K562 (cell line): Measurements from ENCODE around the gene AKNA. TPM values are rescaled to one million over a fixed set of nuclear protein-coding genes. Genes with fewer than 3 reads are reported as not detected.

ENCODE experiments used
- ATAC-seq: fragments of 200-7000 bp; cut with Tn5 transposase; 3 replicates; pipeline ENCODE4 v1.9.1; 2020; ENCODE audit warnings: moderate library complexity
- BruUV-seq: library from RNA; stranded (reverse); fragments of 400-500 nt; replicated peaks from 2 replicates; lab custom pipeline; 2021; lab: Mats Ljungman, UMichigan
- CTCF ChIA-PET: fragments of 300-600 bp; formaldehyde crosslinking; extraction: SDS; loops from one replicate; lab custom pipeline; 2021; ENCODE audit warnings: low intra/inter-chr PET ratio; lab: Yijun Ruan, JAX
- POLR2A ChIA-PET: fragments of 300-600, 350-650 bp; sonication (Branson Sonifier 250); formaldehyde crosslinking; extraction: SDS; loops from one replicate; lab custom pipeline; 2021; ENCODE audit warnings: antibody characterized with exemption, inconsistent platforms; lab: Yijun Ruan, JAX
- DNase-seq, 4 experiments: peaks; one replicate each; pipeline versions ENCODE4 v3.0.0 to v3.0.0-alpha.2; 2011 to 2018; ENCODE audit warnings: low spot score in 3 of 4, mixed read lengths in 3 of 4; ENCODE audit errors: extremely low read depth in 1 of 4
- FAIRE-seq: peaks from 2 replicates; lab custom pipeline; 2011; peaks lifted over from hg19 to GRCh38; lab: Jason Lieb, UNC
- H2AFZ ChIP-seq: 2 replicates; pipeline ENCODE4 v1.6.0; 2011; ENCODE audit warnings: low read depth, low read length, control low read depth, inconsistent platforms
- H3K27ac ChIP-seq: fragments of 200-600 bp; 3 replicates; pipeline ENCODE4 v1.8.0; 2011; ENCODE audit warnings: low read depth, mild to moderate bottlenecking, control low read depth, inconsistent platforms, low read length, moderate library complexity, mixed read lengths; ENCODE audit errors: extremely low read depth
- H3K27me3 ChIP-seq, 2 experiments: fragments of 300-600 bp in 1 of 2; 2 replicates in 1 of 2; 3 replicates in 1 of 2; pipeline versions ENCODE4 v1.6.0 to v1.8.0; 2011; ENCODE audit warnings: inconsistent platforms in 2 of 2, low read length in 2 of 2, mild to moderate bottlenecking in 1 of 2, mixed read lengths in 1 of 2, moderate library complexity in 1 of 2; ENCODE audit not compliant: control insufficient read depth in 2 of 2, insufficient read depth in 2 of 2
- H3K36me3 ChIP-seq: fragments of 300-600 bp; 3 replicates; pipeline ENCODE4 v1.8.0; 2011; ENCODE audit warnings: mild to moderate bottlenecking, low read length, inconsistent platforms; ENCODE audit not compliant: control insufficient read depth, insufficient read depth
- H3K4me1 ChIP-seq, 2 experiments: fragments of 200-600 bp in 1 of 2; replicated peaks in 1 of 2; 2 replicates in 1 of 2; 3 replicates in 1 of 2; pipeline versions ENCODE4 v1.5.1 to v1.8.0; 2011; ENCODE audit warnings: inconsistent platforms in 2 of 2, low read length in 2 of 2, mild to moderate bottlenecking in 1 of 2, mixed read lengths in 1 of 2, moderate library complexity in 1 of 2; ENCODE audit not compliant: control insufficient read depth in 2 of 2, insufficient read depth in 2 of 2
- H3K4me2 ChIP-seq: 2 replicates; pipeline ENCODE4 v1.6.1; 2011; ENCODE audit warnings: low read length, control low read depth, inconsistent platforms, mixed read lengths; ENCODE audit not compliant: insufficient read depth
- H3K4me3 ChIP-seq: fragments of 200-600 bp; sonication (generic), shearing (Covaris generic); 2 replicates; pipeline ENCODE4 v1.5.1; 2016; ENCODE audit warnings: control low read depth, inconsistent platforms
- H3K79me2 ChIP-seq: fragments of 200-600 bp; 3 replicates; pipeline ENCODE4 v1.8.0; 2011; ENCODE audit warnings: low read length, inconsistent platforms; ENCODE audit not compliant: control insufficient read depth, insufficient read depth
- H3K9ac ChIP-seq, 2 experiments: 2 replicates each; pipeline versions ENCODE4 v1.6.0 to v1.6.1; 2011; ENCODE audit warnings: low read depth in 2 of 2, low read length in 2 of 2, control low read depth in 1 of 2, inconsistent platforms in 1 of 2, mild to moderate bottlenecking in 1 of 2, mixed read lengths in 1 of 2; ENCODE audit not compliant: insufficient read depth in 1 of 2
- H3K9me1 ChIP-seq: one replicate; pipeline ENCODE4 v1.6.0; 2011; ENCODE audit warnings: inconsistent platforms, mild to moderate bottlenecking, low read length, moderate library complexity; ENCODE audit not compliant: control insufficient read depth, insufficient read depth
- H3K9me3 ChIP-seq: replicated peaks from 2 replicates; pipeline ENCODE4 v1.5.1; 2011; ENCODE audit warnings: low read depth, low read length, inconsistent platforms; ENCODE audit not compliant: control insufficient read depth, insufficient read depth
- H4K20me1 ChIP-seq: replicated peaks from 2 replicates; pipeline ENCODE4 v1.6.1; 2011; ENCODE audit warnings: low read length, inconsistent platforms, mixed read lengths; ENCODE audit not compliant: control insufficient read depth, insufficient read depth
- CHD2 ChIP-seq: IDR thresholded peaks from 2 replicates; pipeline ENCODE4 v1.6.1; 2011; ENCODE audit warnings: low read depth, low read length
- EHMT2 ChIP-seq: fragments of 450-650 bp; IDR thresholded peaks from 2 replicates; pipeline ENCODE4 v1.6.1; 2018; ENCODE audit warnings: antibody characterized with exemption
- GTF2F1 ChIP-seq: IDR thresholded peaks from 2 replicates; pipeline ENCODE4 v1.6.1; 2011; ENCODE audit warnings: low read depth, low read length, improper control_type of control experiment
- NFE2 ChIP-seq: IDR thresholded peaks from 2 replicates; pipeline ENCODE4 v1.6.1; 2014; ENCODE audit warnings: antibody characterized with exemption, low read depth
- POLR3G ChIP-seq: IDR thresholded peaks from 2 replicates; pipeline ENCODE4 v1.6.1; 2011; ENCODE audit not compliant: insufficient read length, insufficient replicate concordance; ENCODE audit errors: extremely low read depth
- PTRF ChIP-seq: fragments of 450-650 bp; IDR thresholded peaks from 2 replicates; pipeline ENCODE4 v1.6.1; 2016; ENCODE audit warnings: mild to moderate bottlenecking, missing genetic modification characterization, missing compliant biosample characterization
- SLC30A9 ChIP-seq: fragments of 250-450 bp; sonication (Bioruptor Pico); IDR thresholded peaks from 2 replicates; pipeline ENCODE4 v1.8.0; 2022; ENCODE audit warnings: mild to moderate bottlenecking, moderate library complexity
- TBL1XR1 ChIP-seq, 2 experiments: IDR thresholded peaks; 2 replicates each; pipeline ENCODE4 v1.6.1; 2012; ENCODE audit warnings: improper control_type of control experiment in 2 of 2, low read length in 2 of 2, mild to moderate bottlenecking in 1 of 2
- ZNF384 ChIP-seq: IDR thresholded peaks from 2 replicates; pipeline ENCODE4 v1.6.1; 2012; ENCODE audit warnings: low read depth, low read length, improper control_type of control experiment
- ZNF699 ChIP-seq: fragments of 250-450 bp; sonication (Bioruptor Pico); IDR thresholded peaks from 2 replicates; pipeline ENCODE4 v1.8.0; 2021; ENCODE audit warnings: mild to moderate bottlenecking, moderate library complexity; ENCODE audit not compliant: insufficient replicate concordance
- ZNF740 ChIP-seq, 3 experiments: fragments of 200-800 bp in 1 of 3; sonication (Bioruptor generic) in 1 of 3; sonication (generic) in 1 of 3; formaldehyde crosslinking in 1 of 3; IDR thresholded peaks; 2 replicates each; pipeline versions ENCODE4 v1.6.1 to v1.8.0; 2016 to 2022; ENCODE audit warnings: mild to moderate bottlenecking in 2 of 3, missing compliant biosample characterization in 2 of 3, missing genetic modification characterization in 2 of 3, missing genetic modification reagents in 1 of 3
- WGBS: fragments of 100-300 bp; shearing (Covaris generic); methylation state at CpG from one replicate; pipeline ENCODE4 v1.1.6; 2016; ENCODE audit warnings: low coverage, mixed read lengths; ENCODE audit not compliant: insufficient coverage; ENCODE audit errors: missing lambda C conversion rate; 5-methylcytosine and 5-hydroxymethylcytosine counted together
- in situ Hi-C: fragments of 300-500 bp; cut with MboI; formaldehyde crosslinking; loops from 4 replicates; pipeline ENCODE4 v1.15.0; 2018; ENCODE audit warnings: inconsistent platforms, mixed read lengths
- intact Hi-C: fragments of 100-400 bp; cut with micrococcal nuclease; formaldehyde crosslinking; loops from 2 replicates; pipeline ENCODE4 v1.14.2; 2022
- polyA plus RNA-seq, 8 experiments: library from polyadenylated mRNA; depleted of rRNA in 4 of 8; stranded (reverse) in 5 of 8; unstranded in 3 of 8; fragments of >200 nt; fragmentation: Nextera tagmentation in 2 of 8; fragmentation: Illumina TruSeq in 1 of 8; extraction: Ambion mirVana in 2 of 8; extraction: Trizol in 1 of 8; gene quantifications; 2 replicates each; pipeline versions ENCODE4 v1.2.1 to v1.2.3, GENCODE V29; 2011 to 2014; ENCODE audit warnings: inconsistent platforms in 1 of 8, missing spikeins in 1 of 8
- total RNA-seq, 7 experiments: library from RNA; depleted of rRNA in 6 of 7; stranded (reverse); fragments of >200 nt in 6 of 7; fragmentation: Illumina TruSeq in 2 of 7; extraction: Trizol in 2 of 7; gene quantifications; 2 replicates each; pipeline versions ENCODE4 v1.2.1 to v1.2.3, GENCODE V29; 2011 to 2021; ENCODE audit warnings: low replicate concordance in 1 of 7
- TF ChIP-seq, protein P1 (sequence below): fragments of 450-650 bp; IDR thresholded peaks from 2 replicates; pipeline ENCODE4 v1.7.1; 2018; ENCODE audit warnings: mild to moderate bottlenecking, low read depth; ENCODE audit not compliant: partially characterized antibody

Gene AKNA
- total and polyA plus RNA-seq, 9 of the 15 experiments (the other 6 are each of a cell fraction or from before 2014, with no cell fraction given) = 0.29 to 20.5 (median 3.9) TPM

GRCh38 chr9:114416290-114416689 lies 28.5 kb upstream of the AKNA start:
- no peaks in the 10 kb centered on the region for H3K9me3 ChIP-seq
- no peak for TF ChIP-seq SLC30A9 (CRISPR knock-in tag)
- peak; percentile 34; the same call in 1 of the 2 replicates for TF ChIP-seq CHD2
- TF ChIP-seq, all 486 proteins: peak for 1
- in situ Hi-C loops (loop anchor here (5.0 kb wide), 1 partner anchor 596 kb away; no protein-coding TSS in a partner anchor), intact Hi-C loops (no loop called here)
- POLR2A ChIA-PET = interaction anchor here (1.2 to 1.4 kb wide), 2 partner anchors 20 to 261 kb away, joined by 4 to 5 read pairs; no protein-coding TSS in a partner anchor
- Histone ChIP-seq H4K20me1 (peaks cover 2% of the 10 kb centered on the region; the same call in 1 of the 2 replicates), H3K4me1 (no peaks in the 10 kb centered on the region), H3K4me3 (no peak overlapping the region), H3K79me2 (no peaks in the 10 kb centered on the region), H2AFZ (no peak overlapping the region), H3K36me3 (0 out of 3 replicates have a peak, but pooled peaks cover 3% of the 10 kb centered on the region), H3K9ac (no peak overlapping the region), H3K27ac (no peak overlapping the region), H3K27me3 (no peaks in the 10 kb centered on the region), H3K9me1 (no peaks in the 10 kb centered on the region), H3K4me2 (no peak overlapping the region)
- BruUV-seq = no TSS peak
- WGBS = 49% methylated on average over 5 of the region's 5 CpGs
- CTCF ChIA-PET = no interaction called here
- FAIRE-seq = no peak
- no peak for DNase-seq
- no peak for ATAC-seq

GRCh38 chr9:114414346-114414745 lies 26.6 kb upstream of the AKNA start:
- in situ Hi-C loops = no loop called here
- TF ChIP-seq, protein P1, sequence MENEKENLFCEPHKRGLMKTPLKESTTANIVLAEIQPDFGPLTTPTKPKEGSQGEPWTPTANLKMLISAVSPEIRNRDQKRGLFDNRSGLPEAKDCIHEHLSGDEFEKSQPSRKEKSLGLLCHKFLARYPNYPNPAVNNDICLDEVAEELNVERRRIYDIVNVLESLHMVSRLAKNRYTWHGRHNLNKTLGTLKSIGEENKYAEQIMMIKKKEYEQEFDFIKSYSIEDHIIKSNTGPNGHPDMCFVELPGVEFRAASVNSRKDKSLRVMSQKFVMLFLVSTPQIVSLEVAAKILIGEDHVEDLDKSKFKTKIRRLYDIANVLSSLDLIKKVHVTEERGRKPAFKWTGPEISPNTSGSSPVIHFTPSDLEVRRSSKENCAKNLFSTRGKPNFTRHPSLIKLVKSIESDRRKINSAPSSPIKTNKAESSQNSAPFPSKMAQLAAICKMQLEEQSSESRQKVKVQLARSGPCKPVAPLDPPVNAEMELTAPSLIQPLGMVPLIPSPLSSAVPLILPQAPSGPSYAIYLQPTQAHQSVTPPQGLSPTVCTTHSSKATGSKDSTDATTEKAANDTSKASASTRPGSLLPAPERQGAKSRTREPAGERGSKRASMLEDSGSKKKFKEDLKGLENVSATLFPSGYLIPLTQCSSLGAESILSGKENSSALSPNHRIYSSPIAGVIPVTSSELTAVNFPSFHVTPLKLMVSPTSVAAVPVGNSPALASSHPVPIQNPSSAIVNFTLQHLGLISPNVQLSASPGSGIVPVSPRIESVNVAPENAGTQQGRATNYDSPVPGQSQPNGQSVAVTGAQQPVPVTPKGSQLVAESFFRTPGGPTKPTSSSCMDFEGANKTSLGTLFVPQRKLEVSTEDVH = no peak
- TF ChIP-seq TBL1XR1 (IDR thresholded peaks at IDR 0.05; ENCODE audit: low read length in 2 of 2) = no peak
- no peak for TF ChIP-seq EHMT2
- no peak for TF ChIP-seq PTRF (tag)
- no peak for TF ChIP-seq GTF2F1
- TF ChIP-seq ZNF384 = no peak
- no peak for TF ChIP-seq NFE2
- TF ChIP-seq ZNF699 (CRISPR knock-in tag) = no peak
- no peak for TF ChIP-seq POLR3G
- no peak for TF ChIP-seq ZNF740 (CRISPR knock-in tag; IDR thresholded peaks at IDR 0.05)
- no peak for TF ChIP-seq ZNF740 (tag; IDR thresholded peaks at IDR 0.05)

More at GRCh38 chr9:114414346-114414745, 26.6 kb upstream of the AKNA start:
- no peaks in the 10 kb centered on the region for H3K9me1 ChIP-seq
- H3K4me1 ChIP-seq = no peaks in the 10 kb centered on the region; a peak in 1 of 5 replicates
- POLR2A ChIA-PET = interaction anchor here (1.1 kb wide), 1 partner anchor 14 kb away, joined by 3 read pairs; no protein-coding TSS in a partner anchor
- FAIRE-seq (no peak), ATAC-seq (no peak), DNase-seq (no peak)
- no peak overlapping the region for H3K9ac ChIP-seq
- no peaks in the 10 kb centered on the region for H3K79me2 ChIP-seq
- no peak overlapping the region for H3K27ac ChIP-seq
- WGBS = 22% methylated on average over 2 of the region's 2 CpGs
- no peak overlapping the region for H2AFZ ChIP-seq
- H3K9me3 ChIP-seq = no peaks in the 10 kb centered on the region
- H3K4me3 ChIP-seq = no peak overlapping the region
- intact Hi-C loops = no loop called here
- peaks cover 0 to 3% of the 10 kb centered on the region in 2 experiments; a peak in 1 of 5 replicates for H3K27me3 ChIP-seq
- no TSS peak for BruUV-seq
- H4K20me1 ChIP-seq = peaks cover 7% of the 10 kb centered on the region; the same call in 1 of the 2 replicates
- CTCF ChIA-PET = no interaction called here
- 0 out of 3 replicates have a peak, but pooled peaks cover 3% of the 10 kb centered on the region for H3K36me3 ChIP-seq
- H3K4me2 ChIP-seq = no peak overlapping the region
